H9 (cell line): ENCODE measurements around the gene TNFRSF19. TPM values are rescaled to one million over a fixed set of nuclear protein-coding genes. Genes with fewer than 3 reads are reported as not detected.

Experiments
- DNase-seq: peaks from one replicate; pipeline ENCODE4 v3.0.0-alpha.2; 2017
- H2AFZ ChIP-seq: one replicate; pipeline ENCODE4 v1.6.1; 2013; ENCODE audit warnings: mild to moderate bottlenecking, low read length, control low read depth, moderate library complexity
- H2AK5ac ChIP-seq: 2 replicates; pipeline ENCODE4 v1.6.1; 2013; ENCODE audit warnings: low read length, control low read depth, mixed read lengths; ENCODE audit not compliant: insufficient read length
- H2BK120ac ChIP-seq: one replicate; pipeline ENCODE4 v1.6.1; 2013; ENCODE audit warnings: low read depth, mild to moderate bottlenecking, low read length, control low read depth, inconsistent platforms; ENCODE audit not compliant: poor library complexity, severe bottlenecking
- H2BK12ac ChIP-seq: 2 replicates; pipeline ENCODE4 v1.6.1; 2013; ENCODE audit warnings: low read length, control low read depth, mixed read lengths, low read depth; ENCODE audit not compliant: insufficient read length
- H2BK15ac ChIP-seq: 2 replicates; pipeline ENCODE4 v1.6.1; 2013; ENCODE audit warnings: low read depth, low read length, control low read depth
- H2BK20ac ChIP-seq: one replicate; pipeline ENCODE4 v1.6.1; 2013; ENCODE audit warnings: low read depth, mild to moderate bottlenecking, low read length, control low read depth, inconsistent platforms; ENCODE audit not compliant: poor library complexity, severe bottlenecking
- H2BK5ac ChIP-seq: 2 replicates; pipeline ENCODE4 v1.6.1; 2013; ENCODE audit warnings: low read length, control low read depth, mixed read lengths; ENCODE audit not compliant: insufficient read length
- H3K14ac ChIP-seq: 2 replicates; pipeline ENCODE4 v1.6.1; 2013; ENCODE audit warnings: low read length, control low read depth; ENCODE audit not compliant: insufficient read depth
- H3K18ac ChIP-seq: 2 replicates; pipeline ENCODE4 v1.6.1; 2013; ENCODE audit warnings: low read depth, mild to moderate bottlenecking, mixed read lengths, low read length, control low read depth; ENCODE audit not compliant: insufficient read length
- H3K23ac ChIP-seq: 2 replicates; pipeline ENCODE4 v1.6.1; 2013; ENCODE audit warnings: low read length, control low read depth, mixed read lengths, low read depth; ENCODE audit not compliant: insufficient read length
- H3K23me2 ChIP-seq: 2 replicates; pipeline ENCODE4 v1.6.1; 2013; ENCODE audit warnings: low read depth, mild to moderate bottlenecking, mixed read lengths, low read length, control low read depth; ENCODE audit not compliant: insufficient read length, poor library complexity, severe bottlenecking
- H3K27ac ChIP-seq: 2 replicates; pipeline ENCODE4 v1.5.1; 2013; ENCODE audit warnings: low read length, control low read depth, mixed read lengths, low read depth; ENCODE audit not compliant: insufficient read length
- H3K27me3 ChIP-seq: 2 replicates; pipeline ENCODE4 v1.6.1; 2013; ENCODE audit warnings: low read length, control low read depth, inconsistent platforms; ENCODE audit not compliant: insufficient read depth
- H3K4ac ChIP-seq: 2 replicates; pipeline ENCODE4 v1.6.1; 2013; ENCODE audit warnings: low read depth, mild to moderate bottlenecking, control low read depth, inconsistent platforms, low read length, moderate library complexity
- H3K4me1 ChIP-seq: 2 replicates; pipeline ENCODE4 v1.6.1; 2013; ENCODE audit warnings: low read length, control low read depth, inconsistent platforms; ENCODE audit not compliant: insufficient read depth
- H3K4me2 ChIP-seq: 2 replicates; pipeline ENCODE4 v1.6.1; 2013; ENCODE audit warnings: low read length, control low read depth, mixed read lengths; ENCODE audit not compliant: insufficient read length, insufficient read depth
- H3K56ac ChIP-seq: 2 replicates; pipeline ENCODE4 v1.6.1; 2013; ENCODE audit warnings: low read depth, mild to moderate bottlenecking, mixed read lengths, low read length, control low read depth; ENCODE audit not compliant: insufficient read length
- H3K79me1 ChIP-seq: 2 replicates; pipeline ENCODE4 v1.6.1; 2013; ENCODE audit warnings: low read depth, mild to moderate bottlenecking, moderate library complexity, low read length, control low read depth, inconsistent platforms; ENCODE audit not compliant: insufficient read depth, poor library complexity, severe bottlenecking
- H3K79me2 ChIP-seq: 2 replicates; pipeline ENCODE4 v1.6.1; 2013; ENCODE audit warnings: low read length, control low read depth, inconsistent platforms; ENCODE audit not compliant: insufficient read depth
- H3K9ac ChIP-seq: 2 replicates; pipeline ENCODE4 v1.6.1; 2013; ENCODE audit warnings: low read length, control low read depth, mixed read lengths; ENCODE audit not compliant: insufficient read length; ENCODE audit errors: extremely low read depth
- H3K9me3 ChIP-seq: one replicate; pipeline ENCODE4 v1.6.1; 2013; ENCODE audit warnings: low read depth, low read length, inconsistent platforms; ENCODE audit not compliant: control insufficient read depth
- H3T11ph ChIP-seq: one replicate; pipeline ENCODE4 v1.6.1; 2013; ENCODE audit warnings: mild to moderate bottlenecking, low read length, control low read depth, inconsistent platforms
- H4K20me1 ChIP-seq: one replicate; pipeline ENCODE4 v1.6.1; 2013; ENCODE audit not compliant: control insufficient read depth, insufficient read length, insufficient read depth
- H4K5ac ChIP-seq: 2 replicates; pipeline ENCODE4 v1.6.1; 2013; ENCODE audit warnings: low read depth, mild to moderate bottlenecking, mixed read lengths, low read length, control low read depth; ENCODE audit not compliant: insufficient read length
- H4K8ac ChIP-seq: replicated peaks from 2 replicates; pipeline ENCODE4 v1.6.1; 2013; ENCODE audit warnings: low read length, control low read depth, mixed read lengths, low read depth; ENCODE audit not compliant: insufficient read length
- H4K91ac ChIP-seq: 2 replicates; pipeline ENCODE4 v1.6.1; 2013; ENCODE audit warnings: low read depth, mild to moderate bottlenecking, moderate library complexity, mixed read lengths, low read length, control low read depth; ENCODE audit not compliant: insufficient read length
- H3K27ac Mint-ChIP-seq, 3 experiments: 2 replicates in 2 of 3; 3 replicates in 1 of 3; pipeline ENCODE4 v1.8.0; 2020 to 2021; ENCODE audit warnings: mixed read lengths in 3 of 3, mild to moderate bottlenecking in 1 of 3, moderate library complexity in 1 of 3
- H3K27me3 Mint-ChIP-seq: 2 replicates; pipeline ENCODE4 v1.8.0; 2021; ENCODE audit warnings: low read depth, mild to moderate bottlenecking, moderate library complexity, mixed read lengths
- H3K36me3 Mint-ChIP-seq, 3 experiments: 2 replicates in 2 of 3; 3 replicates in 1 of 3; pipeline ENCODE4 v1.8.0; 2020 to 2021; ENCODE audit warnings: low read depth in 3 of 3, mixed read lengths in 3 of 3; ENCODE audit not compliant: insufficient read depth in 1 of 3
- H3K4me1 Mint-ChIP-seq, 2 experiments: 2 replicates each; pipeline ENCODE4 v1.8.0; 2020; ENCODE audit warnings: mixed read lengths in 2 of 2
- H3K4me3 Mint-ChIP-seq, 2 experiments: 2 replicates in 1 of 2; 3 replicates in 1 of 2; pipeline ENCODE4 v1.8.0; 2020 to 2021; ENCODE audit warnings: mild to moderate bottlenecking in 2 of 2, mixed read lengths in 2 of 2, moderate library complexity in 1 of 2
- H3K9me3 Mint-ChIP-seq, 2 experiments: 2 replicates in 1 of 2; 3 replicates in 1 of 2; pipeline ENCODE4 v1.8.0; 2020; ENCODE audit warnings: mild to moderate bottlenecking in 2 of 2, mixed read lengths in 2 of 2, moderate library complexity in 1 of 2
- CTCF ChIP-seq: fragments of 200-600 bp; sonication (generic); conservative IDR thresholded peaks from 3 replicates; pipeline ENCODE4 v1.8.0; 2021; ENCODE audit warnings: antibody characterized with exemption, mild to moderate bottlenecking
- WGBS: extraction: QIAGEN DNeasy Blood & Tissue Kit; methylation state at CpG from one replicate; pipeline ENCODE4 v1.1.7; 2013; ENCODE audit warnings: missing lambda C conversion rate, low lambda C conversion rate, mixed read lengths; ENCODE audit not compliant: insufficient read length; ENCODE audit errors: extremely low coverage; 5-methylcytosine and 5-hydroxymethylcytosine counted together
- total RNA-seq: library from RNA; stranded (reverse); gene quantifications from 2 replicates; pipeline ENCODE4 v1.2.1, GENCODE V29; 2021

The TNFRSF19 gene
- total RNA-seq, 1 experiment from 2014 or later, result 2.7 TPM

DNA sequence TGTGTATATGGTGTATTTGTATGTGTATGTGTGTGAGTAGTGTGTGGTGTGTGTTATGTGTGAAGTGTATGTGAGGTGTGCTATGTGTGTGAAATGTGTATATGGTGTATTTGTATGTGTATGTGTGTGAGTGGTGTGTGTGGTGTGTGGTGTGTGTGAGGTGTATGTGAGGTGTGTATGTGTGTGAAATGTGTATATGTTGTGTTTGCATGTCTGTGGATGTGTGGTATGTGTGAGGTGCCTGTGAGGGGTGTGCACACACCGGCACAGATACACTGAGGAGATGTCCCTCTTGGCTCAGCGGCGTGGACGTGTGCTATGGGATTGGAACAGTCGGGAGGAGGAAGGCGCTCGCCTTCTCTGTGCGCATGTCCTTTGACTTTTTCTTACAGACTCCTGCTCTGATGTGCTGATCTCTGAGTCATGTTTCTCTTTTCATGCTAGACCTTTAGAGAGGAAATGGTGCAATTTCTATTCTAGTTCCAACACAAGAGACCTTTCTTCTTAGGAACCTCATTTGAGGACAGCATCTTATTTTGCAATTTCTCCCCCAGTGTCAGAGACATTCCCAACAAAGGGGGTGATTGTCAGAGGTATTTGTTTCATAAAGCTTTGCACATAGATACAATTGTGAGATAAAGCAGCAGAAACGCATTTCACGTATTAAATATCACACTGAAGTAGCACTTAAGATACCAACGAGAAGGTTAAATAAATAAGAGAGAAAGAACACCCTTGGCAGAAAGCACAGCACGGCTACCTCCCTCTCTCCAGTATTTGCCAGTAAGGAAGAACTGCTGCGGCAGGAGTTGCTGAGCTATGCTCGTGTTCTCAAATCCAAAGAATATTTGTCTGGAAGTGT lies 11.3 kb upstream of the TNFRSF19 start:
- Histone ChIP-seq H3K4me2 (no peak overlapping the region), H2AK5ac (no peak overlapping the region), H3K4ac (no peak overlapping the region), H3K4me1 (no peaks in the 10 kb centered on the region), H3K9me3 (no peaks in the 10 kb centered on the region), H3K9ac (no peak overlapping the region), H3T11ph (no peak overlapping the region), H3K14ac (no peak overlapping the region), H2AFZ (no peak overlapping the region), H3K18ac (no peak overlapping the region), H2BK5ac (no peak overlapping the region), H2BK15ac (no peak overlapping the region), H3K23me2 (no peaks in the 10 kb centered on the region), H4K91ac (no peak overlapping the region), H3K56ac (no peak overlapping the region), H2BK12ac (no peak overlapping the region), H4K20me1 (no peaks in the 10 kb centered on the region), H3K79me2 (no peaks in the 10 kb centered on the region), H2BK20ac (no peak overlapping the region), H4K8ac (no peak overlapping the region), H3K79me1 (no peaks in the 10 kb centered on the region), H2BK120ac (no peak overlapping the region), H3K27ac (no peak overlapping the region), H3K27me3 (no peaks in the 10 kb centered on the region; the same call in 1 of the 2 replicates), H3K23ac (no peak overlapping the region), H4K5ac (no peak overlapping the region)
- H3K27me3 Mint-ChIP-seq, result no peaks in the 10 kb centered on the region
- TF ChIP-seq CTCF, result no peak
- no CpG with 5 or more reads among the region's 14 CpGs for WGBS
- no peaks in the 10 kb centered on the region; a peak in 1 of 5 replicates for H3K9me3 Mint-ChIP-seq
- H3K36me3 Mint-ChIP-seq, result no peaks in the 10 kb centered on the region
- no peaks in the 10 kb centered on the region for H3K4me1 Mint-ChIP-seq
- H3K27ac Mint-ChIP-seq, result no peak overlapping the region
- H3K4me3 Mint-ChIP-seq, result no peak overlapping the region
- no peak for DNase-seq
